ENCODE measurements around the gene CCND1. TPM values are rescaled to one million over a fixed set of nuclear protein-coding genes. Genes with fewer than 3 reads are reported as not detected.

The CCND1 gene
- total RNA-seq, 4 donors from 2014 or later, result 54.4 to 92.7 (median 62.0) TPM

GRCh38 chr11:69702769-69703452 is 62.0 kb downstream of the CCND1 start:
- Histone ChIP-seq H3K4me3 (no peak overlapping the region), H3K27me3 (peaks cover 0 to 86% (median 43%) of the 10 kb centered on the region in 4 donors), H3K36me3 (no peaks in the 10 kb centered on the region), H3K4me1 (peaks cover 18 to 40% (median 31%) of the 10 kb centered on the region in 4 donors), H3K9me3 (no peaks in the 10 kb centered on the region), H3K27ac (replicated peaks in 1 of 4) (no peak overlapping the region)
- 9% methylated on average over 31 of the region's 45 CpGs for WGBS
- no peak for DNase-seq (ENCODE audit: extremely low spot score)
- TF ChIP-seq POLR2A (IDR thresholded peaks at IDR 0.05; ENCODE audit: low read depth) (no peak), EP300 (IDR thresholded peaks at IDR 0.05) (no peak), POLR2AphosphoS5 (IDR thresholded peaks at IDR 0.05) (no peak)
- TF ChIP-seq, protein P1, sequence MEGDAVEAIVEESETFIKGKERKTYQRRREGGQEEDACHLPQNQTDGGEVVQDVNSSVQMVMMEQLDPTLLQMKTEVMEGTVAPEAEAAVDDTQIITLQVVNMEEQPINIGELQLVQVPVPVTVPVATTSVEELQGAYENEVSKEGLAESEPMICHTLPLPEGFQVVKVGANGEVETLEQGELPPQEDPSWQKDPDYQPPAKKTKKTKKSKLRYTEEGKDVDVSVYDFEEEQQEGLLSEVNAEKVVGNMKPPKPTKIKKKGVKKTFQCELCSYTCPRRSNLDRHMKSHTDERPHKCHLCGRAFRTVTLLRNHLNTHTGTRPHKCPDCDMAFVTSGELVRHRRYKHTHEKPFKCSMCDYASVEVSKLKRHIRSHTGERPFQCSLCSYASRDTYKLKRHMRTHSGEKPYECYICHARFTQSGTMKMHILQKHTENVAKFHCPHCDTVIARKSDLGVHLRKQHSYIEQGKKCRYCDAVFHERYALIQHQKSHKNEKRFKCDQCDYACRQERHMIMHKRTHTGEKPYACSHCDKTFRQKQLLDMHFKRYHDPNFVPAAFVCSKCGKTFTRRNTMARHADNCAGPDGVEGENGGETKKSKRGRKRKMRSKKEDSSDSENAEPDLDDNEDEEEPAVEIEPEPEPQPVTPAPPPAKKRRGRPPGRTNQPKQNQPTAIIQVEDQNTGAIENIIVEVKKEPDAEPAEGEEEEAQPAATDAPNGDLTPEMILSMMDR (IDR thresholded peaks at IDR 0.05), result no peak
- intact Hi-C loops (cut with DNase I), result no loop called here

GRCh38 chr11:69703453-69703767 is 62.5 kb downstream of the CCND1 start:
- peaks cover 0 to 87% (median 43%) of the 10 kb centered on the region in 4 donors for H3K27me3 ChIP-seq
- intact Hi-C loops (cut with DNase I), result no loop called here
- no peak for TF ChIP-seq EP300 (IDR thresholded peaks at IDR 0.05)
- H3K36me3 ChIP-seq, result no peaks in the 10 kb centered on the region
- no peaks in the 10 kb centered on the region for H3K9me3 ChIP-seq
- no peak overlapping the region for H3K4me3 ChIP-seq
- no peak overlapping the region for H3K27ac ChIP-seq (replicated peaks in 1 of 4)
- no CpG with 5 or more reads among the region's 34 CpGs for WGBS
- peaks cover 18 to 40% (median 31%) of the 10 kb centered on the region in 4 donors for H3K4me1 ChIP-seq
- DNase-seq (ENCODE audit: extremely low spot score), result no peak

Other genes starting within 250 kb of the CCND1 start
- gene LINC01488, start 159.5 kb upstream of the CCND1 start, total RNA-seq, result not detected
- 10 to 100 TPM; 12.2 to 18.6 (median 14.1) TPM for gene LTO1, start 34.2 kb downstream of the CCND1 start, total RNA-seq
- not detected for gene FGF19, start 62.9 kb downstream of the CCND1 start, total RNA-seq
- not detected for gene FGF4, start 134.2 kb downstream of the CCND1 start, total RNA-seq
- gene FGF3, start 178.3 kb downstream of the CCND1 start, total RNA-seq, result not detected